ENCODE results near the gene PCDHB16.
"Not testable (repeated sequence)": the region's sequence is repeated elsewhere in the genome, so short reads cannot be mapped to it uniquely, and the experiment has no call there.

The PCDHB16 gene

DNA sequence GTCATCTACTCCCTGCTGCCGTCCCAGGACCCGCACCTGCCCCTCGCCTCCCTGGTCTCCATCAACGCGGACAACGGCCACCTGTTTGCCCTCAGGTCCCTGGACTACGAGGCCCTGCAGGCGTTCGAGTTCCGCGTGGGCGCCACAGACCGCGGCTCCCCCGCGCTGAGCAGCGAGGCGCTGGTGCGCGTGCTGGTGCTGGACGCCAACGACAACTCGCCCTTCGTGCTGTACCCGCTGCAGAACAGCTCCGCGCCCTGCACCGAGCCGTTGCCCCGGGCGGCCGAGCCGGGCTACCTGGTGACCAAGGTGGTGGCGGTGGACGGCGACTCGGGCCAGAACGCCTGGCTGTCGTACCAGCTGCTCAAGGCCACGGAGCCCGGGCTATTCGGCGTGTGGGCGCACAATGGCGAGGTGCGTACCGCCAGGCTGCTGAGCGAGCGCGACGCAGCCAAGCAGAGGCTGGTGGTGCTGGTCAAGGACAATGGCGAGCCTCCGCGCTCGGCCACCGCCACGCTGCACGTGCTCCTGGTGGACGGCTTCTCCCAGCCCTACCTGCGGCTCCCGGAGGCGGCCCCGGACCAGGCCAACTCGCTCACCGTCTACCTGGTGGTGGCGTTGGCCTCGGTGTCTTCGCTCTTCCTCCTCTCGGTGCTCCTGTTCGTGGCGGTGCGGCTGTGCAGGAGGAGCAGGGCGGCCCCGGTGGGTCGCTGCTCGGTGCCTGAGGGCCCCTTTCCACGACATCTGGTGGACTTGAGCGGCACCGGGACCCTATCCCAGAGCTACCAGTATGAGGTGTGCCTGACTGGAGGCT lies 7.7 kb upstream of the PCDHB16 start:
- DNase-seq; H3K27ac ChIP-seq (ENCODE audit: insufficient read depth in 1 of 2, low read depth in 1 of 2, low read length in 2 of 2, poor library complexity in 1 of 2, severe bottlenecking in 2 of 2); H3K36me3 ChIP-seq (ENCODE audit: control insufficient read depth in 4 of 4, insufficient read depth in 4 of 4, low read length in 3 of 4); H3K4me3 ChIP-seq (ENCODE audit: control insufficient read depth in 1 of 7, extremely low read depth in 1 of 7, insufficient read depth in 4 of 7, low read depth in 2 of 7, low read length in 6 of 7); POLR2A ChIA-PET; H3K4me1 ChIP-seq (ENCODE audit: control extremely low read depth in 1 of 4, control insufficient read depth in 4 of 4, insufficient read depth in 4 of 4, low read length in 3 of 4); CTCF ChIA-PET: not testable (repeated sequence)
- peaks cover 13 to 38% (median 17%) of the 10 kb centered on the region in 5 experiments for H3K27me3 ChIP-seq (replicated peaks in 2 of 5; ENCODE audit: control insufficient read depth in 4 of 5, insufficient read depth in 5 of 5, low read length in 4 of 5)
- H3K9me3 ChIP-seq (ENCODE audit: control extremely low read depth in 1 of 5, control insufficient read depth in 4 of 5, insufficient read depth in 2 of 5, low read depth in 1 of 5, low read length in 4 of 5) = peaks cover 4 to 38% (median 22%) of the 10 kb centered on the region in 5 experiments
- 40% methylated on average over 52 of the region's 79 CpGs for WGBS (ENCODE audit: insufficient coverage)

DNA sequence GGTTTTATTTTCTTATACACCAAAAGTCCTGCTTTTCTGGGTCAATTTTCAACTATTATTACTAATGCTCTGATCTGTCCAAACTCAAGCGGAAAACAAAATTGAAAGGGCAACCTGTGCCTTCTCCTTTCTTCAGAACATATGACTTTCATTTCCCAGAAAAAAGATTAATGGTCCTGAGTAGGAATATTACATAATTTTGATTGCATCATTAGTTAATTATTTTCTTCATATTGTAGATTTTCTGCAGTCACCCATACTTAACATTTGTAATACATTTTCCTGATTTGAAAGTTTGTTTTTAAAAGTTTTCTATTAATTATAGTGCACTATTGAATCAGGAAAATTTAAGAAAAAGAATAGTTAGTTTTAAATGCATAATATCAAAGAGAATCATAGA lies 6.3 kb upstream of the PCDHB16 start:
- no CpG with 5 or more reads among the region's 1 CpG for WGBS (ENCODE audit: insufficient coverage)
- CTCF ChIA-PET = no interaction called here

DNA sequence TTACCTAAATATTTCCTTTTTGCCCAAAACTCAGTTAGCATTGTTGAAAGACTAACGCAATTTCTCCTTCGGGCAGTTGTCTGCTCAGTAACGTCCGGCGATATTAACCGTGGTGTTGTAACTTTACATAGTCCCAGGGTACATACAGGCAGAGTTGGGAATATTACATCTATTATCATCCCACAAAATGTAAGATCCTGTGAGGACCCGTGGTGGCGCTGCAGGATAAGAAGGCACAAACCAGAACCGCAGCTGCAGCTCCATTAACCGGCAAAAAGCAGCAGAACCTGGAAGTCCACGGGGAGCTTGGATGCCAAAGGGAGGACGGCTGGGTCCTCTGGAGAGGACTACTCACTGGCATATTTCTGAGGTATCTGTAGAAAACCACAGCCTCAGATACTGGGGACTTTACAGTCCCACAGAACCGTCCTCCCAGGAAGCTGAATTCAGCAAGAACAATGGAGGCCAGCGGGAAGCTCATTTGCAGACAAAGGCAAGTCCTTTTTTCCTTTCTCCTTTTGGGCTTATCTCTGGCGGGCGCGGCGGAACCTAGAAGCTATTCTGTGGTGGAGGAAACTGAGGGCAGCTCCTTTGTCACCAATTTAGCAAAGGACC lies 4.5 kb upstream of the PCDHB16 start, which contains the start of gene PCDHB8:
PCDHB8 (plus strand) TSS at position 214 of the 615 bp plus-strand sequence; CDS start at position 459, 245 bp downstream.
- peaks cover 13 to 53% (median 19%) of the 10 kb centered on the region in 5 experiments for H3K27me3 ChIP-seq (replicated peaks in 2 of 5; ENCODE audit: control insufficient read depth in 4 of 5, insufficient read depth in 5 of 5, low read length in 4 of 5)
- H3K4me3 ChIP-seq (ENCODE audit: control insufficient read depth in 1 of 7, extremely low read depth in 1 of 7, insufficient read depth in 4 of 7, low read depth in 2 of 7, low read length in 6 of 7); DNase-seq; H3K4me1 ChIP-seq (ENCODE audit: control extremely low read depth in 1 of 4, control insufficient read depth in 4 of 4, insufficient read depth in 4 of 4, low read length in 3 of 4); H3K27ac ChIP-seq (ENCODE audit: insufficient read depth in 1 of 2, low read depth in 1 of 2, low read length in 2 of 2, poor library complexity in 1 of 2, severe bottlenecking in 2 of 2); H3K36me3 ChIP-seq (ENCODE audit: control insufficient read depth in 4 of 4, insufficient read depth in 4 of 4, low read length in 3 of 4); POLR2A ChIA-PET: not testable (repeated sequence)
- WGBS (ENCODE audit: insufficient coverage) = 31% methylated on average over 8 of the region's 18 CpGs
- CTCF ChIA-PET = interaction anchor here (0.8 to 1.1 kb wide), 2 partner anchors 42 to 241 kb away, joined by 3 to 4 read pairs; no protein-coding TSS in a partner anchor
- H3K9me3 ChIP-seq (ENCODE audit: control extremely low read depth in 1 of 5, control insufficient read depth in 4 of 5, insufficient read depth in 2 of 5, low read depth in 1 of 5, low read length in 4 of 5) = peaks cover 7 to 50% (median 27%) of the 10 kb centered on the region in 5 experiments

More for the DNA sequence above, 6.3 kb upstream of the PCDHB16 start:
- Histone ChIP-seq H3K9me3 (ENCODE audit: control extremely low read depth in 1 of 5, control insufficient read depth in 4 of 5, insufficient read depth in 2 of 5, low read depth in 1 of 5, low read length in 4 of 5) (peaks cover 3 to 41% (median 23%) of the 10 kb centered on the region in 5 experiments), H3K4me1 (ENCODE audit: control extremely low read depth in 1 of 4, control insufficient read depth in 4 of 4, insufficient read depth in 4 of 4, low read length in 3 of 4) (no peaks in the 10 kb centered on the region), H3K36me3 (ENCODE audit: control insufficient read depth in 4 of 4, insufficient read depth in 4 of 4, low read length in 3 of 4) (no peaks in the 10 kb centered on the region), H3K27ac (ENCODE audit: insufficient read depth in 1 of 2, low read depth in 1 of 2, low read length in 2 of 2, poor library complexity in 1 of 2, severe bottlenecking in 2 of 2) (no peak overlapping the region), H3K27me3 (replicated peaks in 2 of 5; ENCODE audit: control insufficient read depth in 4 of 5, insufficient read depth in 5 of 5, low read length in 4 of 5) (peaks cover 13 to 47% (median 18%) of the 10 kb centered on the region in 5 experiments), H3K4me3 (ENCODE audit: control insufficient read depth in 1 of 7, extremely low read depth in 1 of 7, insufficient read depth in 4 of 7, low read depth in 2 of 7, low read length in 6 of 7) (no peak overlapping the region)
- DNase-seq = no peak
- POLR2A ChIA-PET = no interaction called here

DNA sequence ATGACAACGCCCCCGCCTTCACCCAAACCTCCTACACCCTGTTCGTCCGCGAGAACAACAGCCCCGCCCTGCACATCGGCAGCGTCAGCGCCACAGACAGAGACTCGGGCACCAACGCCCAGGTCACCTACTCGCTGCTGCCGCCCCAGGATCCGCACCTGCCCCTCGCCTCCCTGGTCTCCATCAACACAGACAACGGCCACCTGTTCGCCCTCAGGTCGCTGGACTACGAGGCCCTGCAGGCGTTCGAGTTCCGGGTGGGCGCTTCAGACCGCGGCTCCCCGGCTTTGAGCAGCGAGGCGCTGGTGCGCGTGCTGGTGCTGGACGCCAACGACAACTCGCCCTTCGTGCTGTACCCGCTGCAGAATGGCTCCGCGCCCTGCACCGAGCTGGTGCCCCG lies 2.8 kb upstream of the PCDHB16 start:
- DNase-seq; H3K4me1 ChIP-seq (ENCODE audit: control extremely low read depth in 1 of 4, control insufficient read depth in 4 of 4, insufficient read depth in 4 of 4, low read length in 3 of 4); H3K27ac ChIP-seq (ENCODE audit: insufficient read depth in 1 of 2, low read depth in 1 of 2, low read length in 2 of 2, poor library complexity in 1 of 2, severe bottlenecking in 2 of 2); POLR2A ChIA-PET; CTCF ChIA-PET; H3K4me3 ChIP-seq (ENCODE audit: control insufficient read depth in 1 of 7, extremely low read depth in 1 of 7, insufficient read depth in 4 of 7, low read depth in 2 of 7, low read length in 6 of 7); H3K36me3 ChIP-seq (ENCODE audit: control insufficient read depth in 4 of 4, insufficient read depth in 4 of 4, low read length in 3 of 4): not testable (repeated sequence)
- Histone ChIP-seq H3K9me3 (ENCODE audit: control extremely low read depth in 1 of 5, control insufficient read depth in 4 of 5, insufficient read depth in 2 of 5, low read depth in 1 of 5, low read length in 4 of 5) (peaks cover 7 to 46% (median 31%) of the 10 kb centered on the region in 5 experiments), H3K27me3 (replicated peaks in 2 of 5; ENCODE audit: control insufficient read depth in 4 of 5, insufficient read depth in 5 of 5, low read length in 4 of 5) (peaks cover 5 to 50% (median 26%) of the 10 kb centered on the region in 5 experiments)
- WGBS (ENCODE audit: insufficient coverage) = 34% methylated on average over 16 of the region's 39 CpGs

DNA sequence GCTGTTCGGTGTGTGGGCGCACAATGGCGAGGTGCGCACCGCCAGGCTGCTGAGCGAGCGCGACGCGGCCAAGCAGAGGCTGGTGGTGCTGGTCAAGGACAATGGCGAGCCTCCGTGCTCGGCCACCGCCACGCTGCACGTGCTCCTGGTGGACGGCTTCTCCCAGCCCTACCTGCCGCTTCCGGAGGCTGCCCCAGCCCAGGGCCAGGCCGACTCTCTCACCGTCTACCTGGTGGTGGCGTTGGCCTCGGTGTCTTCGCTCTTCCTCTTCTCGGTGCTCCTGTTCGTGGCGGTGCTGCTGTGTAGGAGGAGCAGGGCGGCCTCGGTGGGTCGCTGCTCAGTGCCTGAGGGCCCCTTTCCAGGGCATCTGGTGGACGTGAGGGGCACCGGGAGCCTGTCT lies 2.3 kb upstream of the PCDHB16 start:
- Histone ChIP-seq H3K27me3 (replicated peaks in 2 of 5; ENCODE audit: control insufficient read depth in 4 of 5, insufficient read depth in 5 of 5, low read length in 4 of 5) (peaks cover 5 to 51% (median 24%) of the 10 kb centered on the region in 5 experiments), H3K9me3 (ENCODE audit: control extremely low read depth in 1 of 5, control insufficient read depth in 4 of 5, insufficient read depth in 2 of 5, low read depth in 1 of 5, low read length in 4 of 5) (peaks cover 7 to 44% (median 29%) of the 10 kb centered on the region in 5 experiments)
- H3K4me3 ChIP-seq (ENCODE audit: control insufficient read depth in 1 of 7, extremely low read depth in 1 of 7, insufficient read depth in 4 of 7, low read depth in 2 of 7, low read length in 6 of 7); H3K4me1 ChIP-seq (ENCODE audit: control extremely low read depth in 1 of 4, control insufficient read depth in 4 of 4, insufficient read depth in 4 of 4, low read length in 3 of 4); H3K27ac ChIP-seq (ENCODE audit: insufficient read depth in 1 of 2, low read depth in 1 of 2, low read length in 2 of 2, poor library complexity in 1 of 2, severe bottlenecking in 2 of 2); DNase-seq; H3K36me3 ChIP-seq (ENCODE audit: control insufficient read depth in 4 of 4, insufficient read depth in 4 of 4, low read length in 3 of 4); POLR2A ChIA-PET; CTCF ChIA-PET: not testable (repeated sequence)
- WGBS (ENCODE audit: insufficient coverage) = 27% methylated on average over 22 of the region's 32 CpGs

DNA sequence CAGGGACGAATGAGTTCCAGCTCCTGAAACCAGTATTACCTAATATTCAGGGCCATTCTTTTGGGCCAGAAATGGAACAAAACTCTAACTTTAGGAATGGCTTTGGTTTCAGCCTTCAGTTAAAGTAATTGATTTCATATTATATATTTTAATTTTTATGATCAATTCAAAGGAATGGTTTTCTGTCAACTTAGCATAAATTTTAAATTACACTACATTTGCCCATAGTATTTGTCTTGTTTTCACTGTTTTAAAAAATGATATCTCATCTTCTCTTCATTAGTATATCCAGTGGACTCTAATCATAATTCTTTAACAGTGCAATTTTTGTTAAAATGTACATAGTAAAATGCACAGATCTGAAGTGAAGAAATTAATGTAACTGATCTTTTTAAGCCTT lies 1.9 kb upstream of the PCDHB16 start:
- ChIA-PET POLR2A (no interaction called here), CTCF (no interaction called here)
- Histone ChIP-seq H3K9me3 (ENCODE audit: control extremely low read depth in 1 of 5, control insufficient read depth in 4 of 5, insufficient read depth in 2 of 5, low read depth in 1 of 5, low read length in 4 of 5) (peaks cover 7 to 40% (median 26%) of the 10 kb centered on the region in 5 experiments), H3K36me3 (ENCODE audit: control insufficient read depth in 4 of 4, insufficient read depth in 4 of 4, low read length in 3 of 4) (no peaks in the 10 kb centered on the region), H3K27me3 (replicated peaks in 2 of 5; ENCODE audit: control insufficient read depth in 4 of 5, insufficient read depth in 5 of 5, low read length in 4 of 5) (peaks cover 4 to 49% (median 21%) of the 10 kb centered on the region in 5 experiments), H3K4me1 (ENCODE audit: control extremely low read depth in 1 of 4, control insufficient read depth in 4 of 4, insufficient read depth in 4 of 4, low read length in 3 of 4) (no peaks in the 10 kb centered on the region), H3K27ac (ENCODE audit: insufficient read depth in 1 of 2, low read depth in 1 of 2, low read length in 2 of 2, poor library complexity in 1 of 2, severe bottlenecking in 2 of 2) (no peak overlapping the region), H3K4me3 (ENCODE audit: control insufficient read depth in 1 of 7, extremely low read depth in 1 of 7, insufficient read depth in 4 of 7, low read depth in 2 of 7, low read length in 6 of 7) (no peak overlapping the region)
- DNase-seq = no peak
- WGBS (ENCODE audit: insufficient coverage) = no CpG with 5 or more reads among the region's 1 CpG

All from common myeloid progenitor, CD34-positive (primary cell).